Activated CD4-positive, alpha-beta T cell treated with anti-CD3 and anti-CD28 coated beads for 36 hours (primary cell): ENCODE results near the gene NRDC. TPM values are rescaled to one million over a fixed set of nuclear protein-coding genes. Genes with fewer than 3 reads are reported as not detected.

ENCODE experiments used
- ATAC-seq: fragments of 200-7000 bp; cut with Tn5 transposase; one replicate; pipeline ENCODE4 v1.10.0; 2021; ENCODE audit warnings: mild to moderate bottlenecking, moderate library complexity
- CTCF ChIA-PET: fragments of 350-600 bp; sonication (Branson Sonifier 250); formaldehyde crosslinking; loops from one replicate; lab custom pipeline; 2021; ENCODE audit warnings: antibody characterized with exemption; lab: Charles Lee
- POLR2A ChIA-PET: fragments of 350-600 bp; sonication (Branson Sonifier 250); formaldehyde crosslinking; loops from one replicate; lab custom pipeline; 2021; ENCODE audit warnings: antibody characterized with exemption, inconsistent platforms; lab: Charles Lee
- DNase-seq: peaks from one replicate; pipeline ENCODE4 v3.0.0-alpha.2; 2020
- H3K27ac Mint-ChIP-seq: one replicate; pipeline ENCODE4 v1.8.0; 2021; ENCODE audit warnings: mixed read lengths
- H3K27me3 Mint-ChIP-seq: one replicate; pipeline ENCODE4 v1.8.0; 2021; ENCODE audit warnings: mixed read lengths
- H3K36me3 Mint-ChIP-seq: one replicate; pipeline ENCODE4 v1.8.0; 2021; ENCODE audit warnings: low read depth, mixed read lengths
- H3K4me1 Mint-ChIP-seq: one replicate; pipeline ENCODE4 v1.8.0; 2021; ENCODE audit warnings: mixed read lengths
- H3K4me3 Mint-ChIP-seq: one replicate; pipeline ENCODE4 v1.8.0; 2021; ENCODE audit warnings: mild to moderate bottlenecking, moderate library complexity, mixed read lengths
- H3K9me3 Mint-ChIP-seq: one replicate; pipeline ENCODE4 v1.8.0; 2021; ENCODE audit warnings: low read depth, mixed read lengths
- intact Hi-C, 2 experiments: fragments of 100-400 bp; cut with DNase I in 1 of 2; cut with micrococcal nuclease in 1 of 2; formaldehyde crosslinking; loops; one replicate each; pipeline versions ENCODE4 v1.14.2 to v1.15.1; 2022 to 2024; cut with DNase I, micrococcal nuclease
- total RNA-seq, 2 experiments: library from RNA; stranded (reverse); gene quantifications; one replicate each; pipeline ENCODE4 v1.2.3, GENCODE V29; 2021

The NRDC gene
- total RNA-seq, 2 experiments from 2014 or later, result 149 to 186 TPM

DNA sequence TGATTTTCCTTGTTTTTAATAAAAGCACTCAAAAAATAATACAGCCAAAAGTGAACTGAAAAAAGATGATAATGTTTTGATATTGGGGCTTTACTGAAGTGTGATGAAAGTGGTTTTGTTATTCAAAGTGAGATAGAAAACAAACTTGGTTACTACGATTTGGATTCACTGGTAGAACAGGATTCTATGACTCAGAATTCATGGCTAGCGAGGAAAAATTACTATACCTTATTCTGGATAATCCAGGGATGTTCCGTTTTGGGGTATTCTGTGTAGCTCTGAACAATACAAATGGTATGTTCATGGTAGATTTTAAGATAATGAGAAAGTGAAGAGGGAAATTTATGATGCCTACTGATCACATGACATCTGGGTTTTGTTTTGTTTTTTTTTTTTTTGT, 117.7 kb downstream of the NRDC start:
- POLR2A ChIA-PET, result interaction anchor here (0.6 kb wide), 1 partner anchor 35 kb away, joined by 4 read pairs; no protein-coding TSS in a partner anchor
- intact Hi-C loops, result loop anchor here in 1 of 2 experiments (10.0 kb wide), 1 partner anchor 416 kb away; no protein-coding TSS in a partner anchor
- peak overlapping the region; percentile 3 for H3K27ac Mint-ChIP-seq

DNA sequence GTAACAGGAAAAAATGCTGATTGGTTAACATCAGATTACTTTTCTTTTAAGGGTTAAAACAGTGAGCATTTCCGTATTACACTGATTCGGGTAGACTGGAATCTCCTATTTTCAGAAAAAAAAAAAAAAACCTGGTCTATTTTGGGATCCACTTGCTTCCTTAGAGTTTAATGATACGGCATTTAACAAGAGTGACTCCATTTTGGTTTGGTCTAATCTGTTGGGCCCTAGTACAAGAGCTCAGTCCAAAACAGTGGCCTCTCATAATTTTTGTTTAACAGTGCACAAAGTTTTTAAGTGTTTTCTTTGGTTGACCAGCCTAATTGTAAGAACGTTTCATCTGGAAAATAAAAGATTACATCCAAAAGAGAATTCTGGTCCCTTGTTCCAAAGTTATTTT, 120.2 kb downstream of the NRDC start:
- CTCF ChIA-PET, result interaction anchor here (1.1 kb wide), 1 partner anchor 11 kb away, joined by 5 read pairs; no protein-coding TSS in a partner anchor
- DNase-seq (no peak), ATAC-seq (no peak)
- Mint-ChIP-seq H3K9me3 (no peaks in the 10 kb centered on the region), H3K36me3 (peaks cover 22% of the 10 kb centered on the region), H3K27ac (no peak overlapping the region), H3K4me3 (no peak overlapping the region), H3K27me3 (no peaks in the 10 kb centered on the region), H3K4me1 (peaks cover 26% of the 10 kb centered on the region)
- POLR2A ChIA-PET, result no interaction called here
- intact Hi-C loops, result no loop called here

More for the DNA sequence above, 117.7 kb downstream of the NRDC start:
- DNase-seq (no peak), ATAC-seq (no peak)
- CTCF ChIA-PET, result interaction anchor here (0.6 to 1.2 kb wide), 3 partner anchors 8 to 449 kb away, joined by 3 to 9 read pairs (median 3); no protein-coding TSS in a partner anchor
- Mint-ChIP-seq H3K4me1 (peaks cover 24% of the 10 kb centered on the region), H3K36me3 (peaks cover 10% of the 10 kb centered on the region), H3K4me3 (no peak overlapping the region), H3K27me3 (no peaks in the 10 kb centered on the region), H3K9me3 (no peaks in the 10 kb centered on the region)

DNA sequence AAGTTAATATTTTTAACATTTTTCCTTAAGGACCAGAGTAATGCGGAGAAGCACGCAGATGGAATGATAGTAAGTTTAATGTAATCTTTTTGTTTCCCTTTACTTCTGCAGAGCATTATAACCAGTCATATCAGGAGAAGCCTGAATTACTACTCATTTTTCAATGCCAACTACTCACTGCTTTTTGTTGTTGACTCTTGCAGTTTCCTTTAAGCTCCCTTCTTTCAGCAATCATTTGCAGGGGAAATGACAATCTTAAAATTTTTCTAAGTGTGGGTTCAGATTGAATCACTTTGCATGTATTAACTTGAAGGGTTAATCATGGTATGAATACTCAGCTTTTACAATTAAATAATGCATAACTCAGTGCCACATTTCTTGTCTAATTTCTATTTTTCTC, 122.2 kb downstream of the NRDC start:
- CTCF ChIA-PET, result interaction anchor here (1.3 to 1.8 kb wide), 4 partner anchors 11 to 30 kb away, joined by 3 to 9 read pairs (median 6); no protein-coding TSS in a partner anchor
- H3K4me3 Mint-ChIP-seq, result no peak overlapping the region
- POLR2A ChIA-PET, result interaction anchor here (0.6 kb wide), 1 partner anchor 520 kb away, joined by 4 read pairs; the partner anchor contains the start of gene RNF11
- no peak overlapping the region for H3K27ac Mint-ChIP-seq
- no peaks in the 10 kb centered on the region for H3K27me3 Mint-ChIP-seq
- H3K36me3 Mint-ChIP-seq, result peaks cover 33% of the 10 kb centered on the region
- DNase-seq, result no peak
- intact Hi-C loops, result no loop called here
- H3K9me3 Mint-ChIP-seq, result no peaks in the 10 kb centered on the region
- H3K4me1 Mint-ChIP-seq, result peaks cover 26% of the 10 kb centered on the region
- ATAC-seq, result peak; percentile 86

GRCh38 chr1:51755437-51755836, 123.1 kb downstream of the NRDC start:
- Mint-ChIP-seq H3K4me3 (no peak overlapping the region), H3K36me3 (peaks cover 36% of the 10 kb centered on the region), H3K9me3 (no peaks in the 10 kb centered on the region), H3K27ac (no peak overlapping the region), H3K27me3 (no peaks in the 10 kb centered on the region), H3K4me1 (peaks cover 20% of the 10 kb centered on the region)
- POLR2A ChIA-PET, result no interaction called here
- intact Hi-C loops, result no loop called here
- ATAC-seq, result no peak
- DNase-seq, result no peak
- CTCF ChIA-PET, result interaction anchor here (0.6 to 1.8 kb wide), 5 partner anchors 12 to 30 kb away, joined by 3 to 9 read pairs (median 4); no protein-coding TSS in a partner anchor

GRCh38 chr1:51754666-51755065, 123.9 kb downstream of the NRDC start:
- H3K36me3 Mint-ChIP-seq, result peaks cover 36% of the 10 kb centered on the region

GRCh38 chr1:51753969-51754368, 124.6 kb downstream of the NRDC start:
- H3K27me3 Mint-ChIP-seq, result no peaks in the 10 kb centered on the region
- ATAC-seq, result no peak
- H3K27ac Mint-ChIP-seq, result no peak overlapping the region
- H3K9me3 Mint-ChIP-seq, result no peaks in the 10 kb centered on the region
- H3K4me3 Mint-ChIP-seq, result no peak overlapping the region
- CTCF ChIA-PET, result interaction anchor here (1.1 to 1.6 kb wide), 2 partner anchors 10 to 16 kb away, joined by 3 to 4 read pairs; no protein-coding TSS in a partner anchor
- H3K4me1 Mint-ChIP-seq, result peaks cover 13% of the 10 kb centered on the region
- peaks cover 37% of the 10 kb centered on the region for H3K36me3 Mint-ChIP-seq
- intact Hi-C loops, result no loop called here
- DNase-seq, result no peak
- POLR2A ChIA-PET, result interaction anchor here (0.6 kb wide), 1 partner anchor 905 kb away, joined by 4 read pairs; no protein-coding TSS in a partner anchor

More at GRCh38 chr1:51754666-51755065, 123.9 kb downstream of the NRDC start:
- ChIA-PET CTCF (interaction anchor here (1.6 kb wide), 1 partner anchor 9 kb away, joined by 4 read pairs; no protein-coding TSS in a partner anchor), POLR2A (no interaction called here)
- ATAC-seq (no peak), DNase-seq (no peak)
- H3K4me3 Mint-ChIP-seq, result no peak overlapping the region
- intact Hi-C loops, result no loop called here
- no peak overlapping the region for H3K27ac Mint-ChIP-seq
- no peaks in the 10 kb centered on the region for H3K27me3 Mint-ChIP-seq
- H3K9me3 Mint-ChIP-seq, result no peaks in the 10 kb centered on the region
- peaks cover 13% of the 10 kb centered on the region for H3K4me1 Mint-ChIP-seq

GRCh38 chr1:51752073-51752948, 126.2 kb downstream of the NRDC start:
- intact Hi-C loops, result no loop called here
- Mint-ChIP-seq H3K4me3 (no peak overlapping the region), H3K36me3 (peaks cover 38% of the 10 kb centered on the region), H3K27me3 (no peaks in the 10 kb centered on the region), H3K4me1 (peaks cover 13% of the 10 kb centered on the region), H3K9me3 (no peaks in the 10 kb centered on the region), H3K27ac (no peak overlapping the region)
- POLR2A ChIA-PET, result interaction anchor here (0.6 kb wide), 1 partner anchor 143 kb away, joined by 3 read pairs; no protein-coding TSS in a partner anchor
- DNase-seq (no peak), ATAC-seq (no peak)
- CTCF ChIA-PET, result no interaction called here

- intact Hi-C loops, result no loop called here
- peaks cover under 1% of the 10 kb centered on the region for H3K4me1 Mint-ChIP-seq
- peaks cover 37% of the 10 kb centered on the region for H3K36me3 Mint-ChIP-seq
- POLR2A ChIA-PET, result no interaction called here
- ATAC-seq, result no peak
- H3K27ac Mint-ChIP-seq, result no peak overlapping the region
- no peaks in the 10 kb centered on the region for H3K9me3 Mint-ChIP-seq
- DNase-seq, result no peak
- H3K4me3 Mint-ChIP-seq, result no peak overlapping the region
- no peaks in the 10 kb centered on the region for H3K27me3 Mint-ChIP-seq
- CTCF ChIA-PET, result interaction anchor here (1.3 to 1.4 kb wide), 2 partner anchors 18 kb away, joined by 3 read pairs; no protein-coding TSS in a partner anchor
Measured at GRCh38 chr1:51750729-51751128, 127.8 kb downstream of the NRDC start.

DNA sequence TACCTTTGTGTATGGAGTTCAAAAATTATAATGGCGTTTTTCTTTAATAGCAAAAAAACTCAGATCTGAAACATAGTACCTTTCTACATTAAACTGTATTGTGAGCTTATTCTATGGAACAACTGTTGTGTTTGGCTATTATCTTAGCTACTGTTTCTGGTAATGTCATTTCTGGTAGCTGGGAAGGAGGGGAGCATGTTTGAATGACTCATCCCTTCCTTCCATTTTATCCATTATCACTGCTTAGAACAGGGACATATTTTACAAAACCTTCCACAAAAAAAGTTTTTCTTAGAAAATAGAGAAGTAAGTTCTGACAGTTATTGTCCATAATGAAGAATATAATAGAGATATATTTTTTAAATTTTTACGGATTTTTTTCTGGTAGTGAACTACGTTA, 128.3 kb downstream of the NRDC start:
- Mint-ChIP-seq H3K9me3 (no peaks in the 10 kb centered on the region), H3K4me1 (no peaks in the 10 kb centered on the region), H3K36me3 (peaks cover 35% of the 10 kb centered on the region), H3K27me3 (no peaks in the 10 kb centered on the region), H3K4me3 (no peak overlapping the region), H3K27ac (no peak overlapping the region)
- no peak for ATAC-seq
- ChIA-PET POLR2A (no interaction called here), CTCF (interaction anchor here (1.3 to 1.4 kb wide), 2 partner anchors 18 to 19 kb away, joined by 3 read pairs; no protein-coding TSS in a partner anchor)
- intact Hi-C loops, result no loop called here
- no peak for DNase-seq

DNA sequence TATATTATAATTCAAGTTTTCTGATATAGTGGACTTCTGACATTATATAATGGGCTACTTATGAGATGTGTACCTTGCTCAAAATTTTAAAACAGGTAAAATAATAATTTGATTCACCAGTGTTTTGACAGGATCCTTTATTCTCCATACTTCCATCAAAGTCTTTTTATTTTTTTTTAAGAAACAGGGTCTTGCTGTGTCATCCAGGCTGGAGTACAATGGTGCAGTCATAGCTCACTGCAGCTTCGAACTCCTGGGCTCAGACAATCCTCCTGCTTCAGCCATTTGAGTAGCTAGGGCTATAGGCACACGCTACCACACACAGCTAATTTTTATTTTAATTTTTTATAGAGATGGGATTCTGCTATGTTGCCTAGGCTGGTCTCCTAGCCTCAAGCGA, 129.4 kb downstream of the NRDC start:
- Mint-ChIP-seq H3K4me3 (no peak overlapping the region), H3K4me1 (peaks cover 10% of the 10 kb centered on the region), H3K9me3 (no peaks in the 10 kb centered on the region), H3K36me3 (peaks cover 30% of the 10 kb centered on the region), H3K27me3 (no peaks in the 10 kb centered on the region), H3K27ac (no peak overlapping the region)
- DNase-seq (no peak), ATAC-seq (no peak)
- POLR2A ChIA-PET, result no interaction called here
- intact Hi-C loops, result no loop called here
- CTCF ChIA-PET, result no interaction called here

DNA sequence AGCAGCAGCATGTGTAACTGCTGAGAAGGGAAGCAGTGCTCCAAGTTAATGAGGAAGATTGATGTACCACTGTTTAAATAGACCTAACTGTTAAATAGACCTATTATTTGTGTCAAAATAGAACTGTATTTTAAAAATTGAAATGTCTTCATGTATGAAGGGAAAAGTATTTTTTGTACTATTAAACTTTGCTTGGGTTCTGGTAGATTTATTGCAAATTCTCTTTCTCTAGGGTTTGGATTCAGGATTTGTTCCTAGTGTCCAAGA, 133.3 kb downstream of the NRDC start:
- no peak overlapping the region for H3K4me3 Mint-ChIP-seq
- ATAC-seq (no peak), DNase-seq (no peak)
- H3K36me3 Mint-ChIP-seq, result peaks cover 9% of the 10 kb centered on the region
- no peaks in the 10 kb centered on the region for H3K9me3 Mint-ChIP-seq
- no peak overlapping the region for H3K27ac Mint-ChIP-seq
- H3K27me3 Mint-ChIP-seq, result no peaks in the 10 kb centered on the region
- peaks cover 21% of the 10 kb centered on the region for H3K4me1 Mint-ChIP-seq
- intact Hi-C loops, result no loop called here
- ChIA-PET CTCF (interaction anchor here (0.6 kb wide), 1 partner anchor 24 kb away, joined by 3 read pairs; no protein-coding TSS in a partner anchor), POLR2A (no interaction called here)
